HEK293 (cell line): ENCODE results near the gene CYP27A1.

Experiments used
- ATF2 ChIP-seq: fragments of 450-650 bp; formaldehyde crosslinking; IDR thresholded peaks from 2 replicates; pipeline ENCODE4 v1.5.1; 2016; ENCODE audit warnings: missing biosample characterization, missing genetic modification characterization, low read depth
- EGR2 ChIP-seq: fragments of 450-650 bp; formaldehyde crosslinking; IDR thresholded peaks from 2 replicates; pipeline ENCODE4 v1.5.1; 2016; ENCODE audit warnings: low read depth, missing biosample characterization, missing genetic modification characterization
- HOXD13 ChIP-seq: sonication (generic); formaldehyde crosslinking; IDR thresholded peaks from 2 replicates; pipeline ENCODE4 v1.8.0; 2022; ENCODE audit warnings: missing genetic modification reagents, borderline replicate concordance
- KLF1 ChIP-seq: fragments of 450-650 bp; formaldehyde crosslinking; IDR thresholded peaks from 2 replicates; pipeline ENCODE4 v1.5.1; 2016; ENCODE audit warnings: missing biosample characterization, missing genetic modification characterization
- MYNN ChIP-seq: fragments of 450-650 bp; formaldehyde crosslinking; IDR thresholded peaks from 2 replicates; pipeline ENCODE4 v1.5.1; 2016; ENCODE audit warnings: missing biosample characterization, missing genetic modification characterization, borderline replicate concordance
- OSR2 ChIP-seq: fragments of 450-650 bp; formaldehyde crosslinking; IDR thresholded peaks from 2 replicates; pipeline ENCODE4 v1.5.1; 2016; ENCODE audit warnings: missing biosample characterization, missing genetic modification characterization
- PRDM1 ChIP-seq: fragments of 450-650 bp; formaldehyde crosslinking; IDR thresholded peaks from 2 replicates; pipeline ENCODE4; 2016; ENCODE audit warnings: missing biosample characterization, missing genetic modification characterization
- RBAK ChIP-seq: fragments of 450-650 bp; formaldehyde crosslinking; IDR thresholded peaks from 2 replicates; pipeline ENCODE4 v1.5.1; 2016; ENCODE audit warnings: missing biosample characterization, missing genetic modification characterization
- SP3 ChIP-seq: fragments of 450-650 bp; formaldehyde crosslinking; IDR thresholded peaks from 2 replicates; pipeline ENCODE4 v1.5.1; 2016; ENCODE audit warnings: missing biosample characterization, missing genetic modification characterization
- TCF7L2 ChIP-seq: IDR thresholded peaks from 2 replicates; pipeline ENCODE4 v1.6.1; 2011; ENCODE audit warnings: low read depth, mild to moderate bottlenecking, inconsistent platforms, low read length, moderate library complexity, borderline replicate concordance
- WT1 ChIP-seq: fragments of 450-650 bp; formaldehyde crosslinking; IDR thresholded peaks from 2 replicates; pipeline ENCODE4 v1.5.1; 2016; ENCODE audit warnings: missing biosample characterization, missing genetic modification characterization
- ZBTB17 ChIP-seq: fragments of 450-650 bp; formaldehyde crosslinking; IDR thresholded peaks from 2 replicates; pipeline ENCODE4 v1.5.1; 2016; ENCODE audit warnings: missing biosample characterization, missing genetic modification characterization
- ZBTB21 ChIP-seq: fragments of 450-650 bp; formaldehyde crosslinking; IDR thresholded peaks from 2 replicates; pipeline ENCODE4 v1.5.1; 2017; ENCODE audit warnings: missing biosample characterization, missing genetic modification characterization
- ZBTB48 ChIP-seq: fragments of 450-650 bp; formaldehyde crosslinking; IDR thresholded peaks from 2 replicates; pipeline ENCODE4 v1.5.1; 2016; ENCODE audit warnings: missing biosample characterization, missing genetic modification characterization
- ZNF10 ChIP-seq: fragments of 450-650 bp; formaldehyde crosslinking; IDR thresholded peaks from 2 replicates; pipeline ENCODE4 v1.5.1; 2017; ENCODE audit warnings: missing biosample characterization, missing genetic modification characterization
- ZNF133 ChIP-seq: fragments of 450-650 bp; formaldehyde crosslinking; IDR thresholded peaks from 2 replicates; pipeline ENCODE4 v1.5.1; 2016; ENCODE audit warnings: missing biosample characterization, missing genetic modification characterization
- ZNF174 ChIP-seq: fragments of 450-650 bp; formaldehyde crosslinking; IDR thresholded peaks from 2 replicates; pipeline ENCODE4 v1.5.0; 2017; ENCODE audit warnings: missing biosample characterization, mild to moderate bottlenecking, missing genetic modification characterization
- ZNF202 ChIP-seq: fragments of 450-650 bp; formaldehyde crosslinking; IDR thresholded peaks from 2 replicates; pipeline ENCODE4 v1.5.1; 2016; ENCODE audit warnings: missing biosample characterization, missing genetic modification characterization, borderline replicate concordance
- ZNF239 ChIP-seq: fragments of 450-650 bp; formaldehyde crosslinking; IDR thresholded peaks from 2 replicates; pipeline ENCODE4 v1.5.1; 2016; ENCODE audit warnings: missing biosample characterization, missing genetic modification characterization
- ZNF311 ChIP-seq: fragments of 450-650 bp; formaldehyde crosslinking; IDR thresholded peaks from 2 replicates; pipeline ENCODE4 v1.5.1; 2017; ENCODE audit warnings: missing biosample characterization, missing genetic modification characterization, borderline replicate concordance
- ZNF324 ChIP-seq: fragments of 450-650 bp; formaldehyde crosslinking; IDR thresholded peaks from 2 replicates; pipeline ENCODE4 v1.5.1; 2016; ENCODE audit warnings: missing biosample characterization, missing genetic modification characterization
- ZNF335 ChIP-seq: fragments of 450-650 bp; formaldehyde crosslinking; conservative IDR thresholded peaks from 2 replicates; pipeline ENCODE4 v1.5.1; 2016; ENCODE audit warnings: missing biosample characterization, missing genetic modification characterization
- ZNF366 ChIP-seq: fragments of 450-650 bp; formaldehyde crosslinking; conservative IDR thresholded peaks from 2 replicates; pipeline ENCODE4 v1.5.1; 2016; ENCODE audit warnings: missing biosample characterization, missing genetic modification characterization
- ZNF37A ChIP-seq: fragments of 450-650 bp; IDR thresholded peaks from 2 replicates; pipeline ENCODE4 v1.5.1; 2018; ENCODE audit warnings: missing biosample characterization, missing genetic modification characterization
- ZNF416 ChIP-seq: fragments of 450-650 bp; formaldehyde crosslinking; IDR thresholded peaks from 2 replicates; pipeline ENCODE4 v1.5.1; 2016; ENCODE audit warnings: missing biosample characterization, missing genetic modification characterization
- ZNF426 ChIP-seq: fragments of 450-650 bp; formaldehyde crosslinking; IDR thresholded peaks from 2 replicates; pipeline ENCODE4 v1.5.1; 2017; ENCODE audit warnings: missing biosample characterization, missing genetic modification characterization, mild to moderate bottlenecking, inconsistent platforms, moderate library complexity
- ZNF449 ChIP-seq: fragments of 450-650 bp; formaldehyde crosslinking; IDR thresholded peaks from 2 replicates; pipeline ENCODE4 v1.5.1; 2017; ENCODE audit warnings: missing biosample characterization, mild to moderate bottlenecking, missing genetic modification characterization, moderate library complexity
- ZNF488 ChIP-seq: fragments of 450-650 bp; formaldehyde crosslinking; IDR thresholded peaks from 2 replicates; pipeline ENCODE4 v1.5.1; 2016; ENCODE audit warnings: missing biosample characterization, missing genetic modification characterization
- ZNF521 ChIP-seq: fragments of 450-650 bp; formaldehyde crosslinking; IDR thresholded peaks from 2 replicates; pipeline ENCODE4 v1.5.1; 2017; ENCODE audit warnings: missing biosample characterization, mild to moderate bottlenecking, missing genetic modification characterization
- ZNF585B ChIP-seq: fragments of 450-650 bp; formaldehyde crosslinking; IDR thresholded peaks from 2 replicates; pipeline ENCODE4 v1.5.1; 2016; ENCODE audit warnings: missing biosample characterization, missing genetic modification characterization
- ZNF629 ChIP-seq: fragments of 450-650 bp; formaldehyde crosslinking; IDR thresholded peaks from 2 replicates; pipeline ENCODE4 v1.5.1; 2017; ENCODE audit warnings: missing biosample characterization, missing genetic modification characterization
- ZNF658 ChIP-seq: fragments of 450-650 bp; formaldehyde crosslinking; IDR thresholded peaks from 2 replicates; pipeline ENCODE4; 2016; ENCODE audit warnings: missing biosample characterization, missing genetic modification characterization
- ZNF660 ChIP-seq: fragments of 450-650 bp; IDR thresholded peaks from 2 replicates; pipeline ENCODE4 v1.5.1; 2018; ENCODE audit warnings: missing biosample characterization, mild to moderate bottlenecking, missing genetic modification characterization
- ZNF692 ChIP-seq: fragments of 450-650 bp; formaldehyde crosslinking; IDR thresholded peaks from 2 replicates; pipeline ENCODE4 v1.5.1; 2016; ENCODE audit warnings: missing biosample characterization, missing genetic modification characterization
- ZNF747 ChIP-seq: fragments of 450-650 bp; formaldehyde crosslinking; IDR thresholded peaks from 2 replicates; pipeline ENCODE4 v1.5.1; 2016; ENCODE audit warnings: missing biosample characterization, missing genetic modification characterization
- ZNF791 ChIP-seq: fragments of 450-650 bp; formaldehyde crosslinking; IDR thresholded peaks from 2 replicates; pipeline ENCODE4 v1.5.1; 2016; ENCODE audit warnings: missing biosample characterization, missing genetic modification characterization
- ZSCAN18 ChIP-seq: fragments of 450-650 bp; formaldehyde crosslinking; IDR thresholded peaks from 2 replicates; pipeline ENCODE4 v1.5.1; 2016; ENCODE audit warnings: missing biosample characterization, missing genetic modification characterization

Gene CYP27A1

GRCh38 chr2:218857371-218858137, 75.6 kb downstream of the CYP27A1 start (continued):
- TF ChIP-seq ZSCAN18 (no peak), ZNF521 (tag by site-specific recombination) (no peak), ZNF426 (tag by site-specific recombination) (no peak), ZNF692 (tag by site-specific recombination) (0 out of 2 replicates have a peak, but pooled peaks have one; percentile 32), EGR2 (tag by site-specific recombination) (peak; percentile 6; the same call in 1 of the 2 replicates), ZNF133 (no peak), TCF7L2 (no peak), HOXD13 (CRISPR knock-in tag) (no peak), ZNF660 (tag by site-specific recombination) (no peak), ZNF10 (no peak), ZNF324 (no peak), RBAK (no peak), ZNF37A (tag by site-specific recombination) (no peak), ZNF488 (tag by site-specific recombination) (no peak), ZNF335 (tag by site-specific recombination) (peak; percentile 92), ZNF791 (no peak), PRDM1 (no peak), ZNF585B (tag by site-specific recombination) (no peak), ZBTB48 (tag by site-specific recombination) (no peak), ZNF658 (tag by site-specific recombination) (no peak), ZNF449 (tag by site-specific recombination) (no peak), ZNF629 (tag by site-specific recombination) (0 out of 2 replicates have a peak, but pooled peaks have one; percentile 18), ZBTB17 (tag by site-specific recombination) (no peak), ZNF174 (tag by site-specific recombination) (no peak), ZNF747 (no peak), ZNF202 (tag by site-specific recombination) (no peak), ZNF416 (tag by site-specific recombination) (no peak), ZNF366 (tag by site-specific recombination) (no peak), OSR2 (peak; percentile 76), MYNN (tag by site-specific recombination) (no peak), SP3 (no peak), WT1 (tag by site-specific recombination) (peak; percentile 61; the same call in 1 of the 2 replicates), ZBTB21 (tag by site-specific recombination) (no peak), KLF1 (tag by site-specific recombination) (peak; percentile 63), ATF2 (tag by site-specific recombination) (no peak), ZNF239 (tag by site-specific recombination) (no peak), ZNF311 (tag by site-specific recombination) (no peak)
